Measurements from ENCODE around the gene OARD1.
A peak's percentile ranks its signal among the peaks of the same experiment; 100 is the strongest.

Gene OARD1

DNA sequence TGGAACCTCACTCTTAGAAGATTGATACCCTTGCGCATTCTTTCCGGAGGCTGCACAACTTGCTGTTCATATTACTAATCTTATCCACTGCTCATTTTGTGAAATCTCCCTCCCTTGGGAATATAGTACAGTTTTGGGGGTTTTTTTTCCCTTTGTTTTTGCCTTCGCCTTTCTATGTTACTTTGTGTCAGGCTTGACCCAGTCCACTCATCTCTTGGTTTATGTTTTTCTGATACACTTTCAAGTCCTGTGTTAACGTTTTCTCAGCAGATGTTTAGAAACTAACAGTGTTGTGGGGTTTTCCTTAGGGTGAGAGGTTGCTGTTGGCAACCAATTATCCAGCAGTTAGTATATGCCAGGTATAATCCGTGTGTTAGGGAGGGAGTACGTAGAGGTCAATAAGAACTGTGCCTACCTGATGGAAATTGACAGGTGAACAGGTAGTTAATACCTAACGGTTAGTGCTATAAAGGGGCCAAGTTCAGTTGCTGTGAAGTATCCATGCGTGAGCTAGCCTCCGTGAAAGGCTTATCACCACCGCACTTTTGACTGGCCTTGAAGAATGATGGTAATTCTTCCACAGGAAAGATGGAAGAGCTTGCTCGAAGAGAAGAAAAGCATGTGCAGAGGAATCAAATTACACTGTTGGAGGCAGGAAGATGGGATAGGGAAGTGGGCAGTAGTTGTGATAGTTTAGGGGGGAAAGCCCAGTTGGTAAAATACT, 2.0 kb upstream of the OARD1 start:
- Histone ChIP-seq H3K9me3 (ENCODE audit: low read length) (no peaks in the 10 kb centered on the region), H3K27me3 (ENCODE audit: control insufficient read depth in 1 of 2, insufficient read depth in 2 of 2, low read length in 2 of 2) (no peaks in the 10 kb centered on the region), H3K4me1 (ENCODE audit: insufficient read depth, low read length) (peaks cover 31% of the 10 kb centered on the region), H3K4me3 (ENCODE audit: low read depth in 1 of 2, low read length in 2 of 2) (peak overlapping the region; percentile 77 to 88), H3K9ac (ENCODE audit: low read length) (peak overlapping the region; percentile 79), H3K27ac (ENCODE audit: low read depth, low read length) (peak overlapping the region; percentile 100), H3K36me3 (ENCODE audit: insufficient read depth, low read length) (peaks cover 7% of the 10 kb centered on the region)

DNA sequence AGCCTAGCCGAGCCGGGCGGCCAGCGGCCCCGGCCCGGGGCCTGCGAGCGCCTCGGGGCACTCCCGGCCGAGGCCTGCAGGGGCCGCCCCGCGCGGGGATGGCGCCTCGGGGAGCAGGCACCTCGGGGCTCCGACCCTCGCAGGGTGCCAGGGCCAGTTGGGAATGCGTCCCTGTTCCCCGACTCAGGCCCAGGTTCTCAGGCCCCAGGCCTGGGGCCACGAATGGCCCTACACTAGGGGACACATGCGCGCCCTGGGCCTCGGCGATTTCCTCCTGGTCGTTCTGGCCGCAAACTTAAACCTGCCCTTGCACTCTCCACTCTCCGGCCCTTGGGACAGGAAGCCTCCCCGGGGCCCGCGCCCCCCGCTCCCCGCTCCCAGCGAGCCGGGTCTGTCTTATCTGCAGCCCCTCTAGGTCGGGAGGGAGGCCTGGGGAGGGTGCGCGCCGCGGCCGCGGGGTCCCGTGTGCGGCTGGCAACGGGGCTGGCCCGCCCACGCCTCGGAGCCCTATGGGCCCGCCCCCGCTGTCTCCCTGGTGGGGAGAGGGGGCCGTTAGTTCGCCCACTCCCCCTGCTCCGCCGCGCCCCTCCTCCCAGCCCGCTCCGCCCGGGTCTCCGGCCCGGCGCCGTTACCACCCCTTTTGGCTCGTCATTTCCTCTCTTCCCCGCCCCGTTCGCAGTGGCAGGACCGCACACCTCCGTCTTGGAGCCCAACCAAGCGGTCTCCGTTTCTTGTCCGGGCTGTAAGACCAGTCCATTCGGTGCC, 1.2 kb upstream of the OARD1 start:
- Histone ChIP-seq H3K4me3 (ENCODE audit: low read depth in 1 of 2, low read length in 2 of 2) (peak overlapping the region; percentile 77 to 88), H3K27me3 (ENCODE audit: control insufficient read depth in 1 of 2, insufficient read depth in 2 of 2, low read length in 2 of 2) (no peaks in the 10 kb centered on the region), H3K36me3 (ENCODE audit: insufficient read depth, low read length) (peaks cover 4% of the 10 kb centered on the region), H3K4me1 (ENCODE audit: insufficient read depth, low read length) (peaks cover 31% of the 10 kb centered on the region), H3K9me3 (ENCODE audit: low read length) (no peaks in the 10 kb centered on the region), H3K27ac (ENCODE audit: low read depth, low read length) (peak overlapping the region; percentile 100), H3K9ac (ENCODE audit: low read length) (peak overlapping the region; percentile 79)

GRCh38 chr6:41072836-41073202, 663 bp upstream of the OARD1 start, which contains the start of gene NFYA:
TSS of gene NFYA (plus strand) at chr6:41072974. CDS start at chr6:41079090, 6,116 bp downstream.
- peaks cover 9% of the 10 kb centered on the region for H3K36me3 ChIP-seq (ENCODE audit: insufficient read depth, low read length)
- no peaks in the 10 kb centered on the region for H3K27me3 ChIP-seq (ENCODE audit: control insufficient read depth in 1 of 2, insufficient read depth in 2 of 2, low read length in 2 of 2)
- peak within 1 kb of the TSS; percentile 100 for H3K27ac ChIP-seq (ENCODE audit: low read depth, low read length)
- H3K4me1 ChIP-seq (ENCODE audit: insufficient read depth, low read length) = peaks cover 31% of the 10 kb centered on the region
- H3K9ac ChIP-seq (ENCODE audit: low read length) = peak within 1 kb of the TSS; percentile 90
- H3K4me3 ChIP-seq (ENCODE audit: low read depth in 1 of 2, low read length in 2 of 2) = peak within 1 kb of the TSS; percentile 77 to 88
- H3K9me3 ChIP-seq (ENCODE audit: low read length) = no peaks in the 10 kb centered on the region

DNA sequence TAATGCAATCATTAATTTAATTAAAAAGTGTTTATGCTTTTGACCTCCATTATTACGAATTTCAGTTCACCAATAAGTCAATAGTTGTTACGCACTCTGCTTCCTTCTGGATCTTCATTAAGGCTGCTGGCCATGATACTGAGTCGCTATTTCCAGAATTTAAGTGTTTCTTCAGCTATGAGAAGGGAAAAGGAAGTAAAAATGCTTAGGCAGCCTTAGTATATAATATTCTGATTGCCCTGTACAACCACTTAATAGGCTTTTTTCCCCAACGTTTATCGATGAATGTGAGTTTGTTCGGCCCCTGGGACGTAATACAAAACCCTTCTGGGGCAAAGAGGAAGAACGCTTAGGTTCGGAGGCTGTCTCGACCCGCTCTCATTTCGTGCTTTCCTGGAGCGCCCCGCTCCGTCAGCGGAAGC, 644 bp downstream of the OARD1 start:
- Histone ChIP-seq H3K4me3 (ENCODE audit: low read depth in 1 of 2, low read length in 2 of 2) (peak overlapping the region; percentile 43 to 73), H3K9ac (ENCODE audit: low read length) (peak overlapping the region; percentile 90), H3K4me1 (ENCODE audit: insufficient read depth, low read length) (peaks cover 33% of the 10 kb centered on the region), H3K9me3 (ENCODE audit: low read length) (no peaks in the 10 kb centered on the region), H3K36me3 (ENCODE audit: insufficient read depth, low read length) (peaks cover 18% of the 10 kb centered on the region), H3K27ac (ENCODE audit: low read depth, low read length) (peak overlapping the region; percentile 91), H3K27me3 (ENCODE audit: control insufficient read depth in 1 of 2, insufficient read depth in 2 of 2, low read length in 2 of 2) (no peaks in the 10 kb centered on the region)

GRCh38 chr6:41066867-41067304, 5.3 kb downstream of the OARD1 start:
- H3K36me3 ChIP-seq (ENCODE audit: insufficient read depth, low read length) = peaks cover 18% of the 10 kb centered on the region

DNA sequence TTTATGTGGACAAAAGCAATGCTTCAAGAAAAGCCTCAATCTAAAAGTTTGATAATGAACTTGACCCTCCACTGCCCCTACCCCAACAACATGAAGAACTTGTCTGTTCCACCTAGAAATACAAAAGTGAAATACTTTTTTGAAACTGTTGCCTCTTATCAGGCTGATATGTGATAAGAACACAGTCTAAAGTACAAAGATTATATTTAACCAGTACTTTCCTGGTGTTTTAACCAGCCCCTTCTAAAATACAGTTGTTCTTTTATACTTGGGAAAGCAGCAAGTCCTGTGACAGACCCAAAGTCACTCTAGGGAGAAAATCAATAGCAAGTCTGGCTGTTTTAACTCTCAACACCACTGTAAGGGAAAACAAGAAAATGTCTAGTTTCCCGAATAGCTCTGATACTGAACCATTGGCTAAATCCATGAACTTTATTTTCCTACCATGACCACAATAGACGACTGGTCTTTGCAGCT, 6.6 kb downstream of the OARD1 start:
- Histone ChIP-seq H3K4me3 (ENCODE audit: low read depth in 1 of 2, low read length in 2 of 2) (no peak overlapping the region), H3K9ac (ENCODE audit: low read length) (no peak overlapping the region), H3K4me1 (ENCODE audit: insufficient read depth, low read length) (peaks cover 9% of the 10 kb centered on the region), H3K36me3 (ENCODE audit: insufficient read depth, low read length) (peaks cover 18% of the 10 kb centered on the region), H3K27me3 (ENCODE audit: control insufficient read depth in 1 of 2, insufficient read depth in 2 of 2, low read length in 2 of 2) (no peaks in the 10 kb centered on the region), H3K9me3 (ENCODE audit: low read length) (no peaks in the 10 kb centered on the region), H3K27ac (ENCODE audit: low read depth, low read length) (no peak overlapping the region)

More at GRCh38 chr6:41066867-41067304, 5.3 kb downstream of the OARD1 start:
- H3K4me3 ChIP-seq (ENCODE audit: low read depth in 1 of 2, low read length in 2 of 2) = no peak overlapping the region
- no peaks in the 10 kb centered on the region for H3K27me3 ChIP-seq (ENCODE audit: control insufficient read depth in 1 of 2, insufficient read depth in 2 of 2, low read length in 2 of 2)
- H3K9ac ChIP-seq (ENCODE audit: low read length) = no peak overlapping the region
- H3K9me3 ChIP-seq (ENCODE audit: low read length) = no peaks in the 10 kb centered on the region
- H3K27ac ChIP-seq (ENCODE audit: low read depth, low read length) = no peak overlapping the region
- peaks cover 15% of the 10 kb centered on the region for H3K4me1 ChIP-seq (ENCODE audit: insufficient read depth, low read length)

DNA sequence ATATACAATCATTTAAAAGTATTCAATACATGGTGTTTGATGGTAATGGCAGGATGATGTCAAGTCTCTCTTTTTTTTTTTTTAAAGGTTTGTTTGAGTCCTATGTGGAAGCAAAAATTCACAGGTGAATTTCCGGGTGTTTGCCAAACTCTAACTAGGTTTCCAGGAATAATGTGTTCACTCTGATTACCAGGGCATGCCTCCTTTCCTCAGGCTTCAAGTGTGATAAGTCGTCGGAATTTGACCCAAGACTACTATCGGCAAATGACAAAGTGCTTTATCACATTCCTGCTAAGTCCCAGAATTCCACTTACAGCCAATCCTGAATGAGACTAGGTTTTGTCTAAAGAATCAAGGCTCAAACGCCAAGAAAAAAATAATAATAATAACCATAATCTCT, 7.3 kb downstream of the OARD1 start:
- Histone ChIP-seq H3K27ac (ENCODE audit: low read depth, low read length) (no peak overlapping the region), H3K9ac (ENCODE audit: low read length) (no peak overlapping the region), H3K36me3 (ENCODE audit: insufficient read depth, low read length) (peaks cover 18% of the 10 kb centered on the region), H3K4me1 (ENCODE audit: insufficient read depth, low read length) (peaks cover 5% of the 10 kb centered on the region), H3K4me3 (ENCODE audit: low read depth in 1 of 2, low read length in 2 of 2) (no peak overlapping the region), H3K27me3 (ENCODE audit: control insufficient read depth in 1 of 2, insufficient read depth in 2 of 2, low read length in 2 of 2) (no peaks in the 10 kb centered on the region), H3K9me3 (ENCODE audit: low read length) (no peaks in the 10 kb centered on the region)

GRCh38 chr6:41063884-41064285, 8.3 kb downstream of the OARD1 start:
- peaks cover 10% of the 10 kb centered on the region for H3K4me1 ChIP-seq (ENCODE audit: insufficient read depth, low read length)
- H3K9ac ChIP-seq (ENCODE audit: low read length) = no peak overlapping the region
- no peaks in the 10 kb centered on the region for H3K9me3 ChIP-seq (ENCODE audit: low read length)
- no peaks in the 10 kb centered on the region for H3K27me3 ChIP-seq (ENCODE audit: control insufficient read depth in 1 of 2, insufficient read depth in 2 of 2, low read length in 2 of 2)
- no peak overlapping the region for H3K27ac ChIP-seq (ENCODE audit: low read depth, low read length)
- H3K4me3 ChIP-seq (ENCODE audit: low read depth in 1 of 2, low read length in 2 of 2) = no peak overlapping the region
- H3K36me3 ChIP-seq (ENCODE audit: insufficient read depth, low read length) = peaks cover 14% of the 10 kb centered on the region

- Histone ChIP-seq H3K9ac (ENCODE audit: low read length) (no peak overlapping the region), H3K27ac (ENCODE audit: low read depth, low read length) (no peak overlapping the region), H3K36me3 (ENCODE audit: insufficient read depth, low read length) (peaks cover 1% of the 10 kb centered on the region), H3K4me1 (ENCODE audit: insufficient read depth, low read length) (peaks cover 21% of the 10 kb centered on the region), H3K9me3 (ENCODE audit: low read length) (no peaks in the 10 kb centered on the region), H3K27me3 (ENCODE audit: control insufficient read depth in 1 of 2, insufficient read depth in 2 of 2, low read length in 2 of 2) (no peaks in the 10 kb centered on the region), H3K4me3 (ENCODE audit: low read depth in 1 of 2, low read length in 2 of 2) (no peak overlapping the region)
Measured at GRCh38 chr6:41062056-41062455, 10.1 kb downstream of the OARD1 start.

GRCh38 chr6:41061196-41061726, 10.9 kb downstream of the OARD1 start:
- H3K4me3 ChIP-seq (ENCODE audit: low read depth in 1 of 2, low read length in 2 of 2) = no peak overlapping the region
- H3K4me1 ChIP-seq (ENCODE audit: insufficient read depth, low read length) = peaks cover 24% of the 10 kb centered on the region
- no peaks in the 10 kb centered on the region for H3K27me3 ChIP-seq (ENCODE audit: control insufficient read depth in 1 of 2, insufficient read depth in 2 of 2, low read length in 2 of 2)
- H3K9me3 ChIP-seq (ENCODE audit: low read length) = no peaks in the 10 kb centered on the region
- H3K9ac ChIP-seq (ENCODE audit: low read length) = no peak overlapping the region
- H3K27ac ChIP-seq (ENCODE audit: low read depth, low read length) = no peak overlapping the region
- H3K36me3 ChIP-seq (ENCODE audit: insufficient read depth, low read length) = no peaks in the 10 kb centered on the region

DNA sequence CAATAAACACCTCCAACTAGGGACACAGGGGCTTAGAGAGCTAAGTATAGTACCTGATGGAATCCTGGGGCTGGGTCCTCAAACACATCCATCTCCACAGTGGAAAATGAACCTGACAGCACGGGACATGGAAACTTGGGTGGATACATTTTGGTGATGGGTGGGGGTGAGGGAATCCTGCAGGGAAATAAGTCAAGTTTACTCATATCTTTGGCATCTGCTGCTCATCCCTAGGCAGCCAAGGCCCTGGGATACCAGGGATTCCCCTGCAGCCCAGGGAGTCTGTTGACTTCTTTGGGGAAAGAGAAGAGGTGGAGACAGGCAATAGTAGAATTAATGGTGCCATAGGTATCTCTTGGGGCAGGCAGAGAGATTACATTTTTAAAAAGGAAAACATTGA, 12.6 kb downstream of the OARD1 start:
- no peaks in the 10 kb centered on the region for H3K27me3 ChIP-seq (ENCODE audit: control insufficient read depth in 1 of 2, insufficient read depth in 2 of 2, low read length in 2 of 2)
- H3K9me3 ChIP-seq (ENCODE audit: low read length) = no peaks in the 10 kb centered on the region
- no peaks in the 10 kb centered on the region for H3K36me3 ChIP-seq (ENCODE audit: insufficient read depth, low read length)
- H3K27ac ChIP-seq (ENCODE audit: low read depth, low read length) = no peak overlapping the region
- no peak overlapping the region for H3K9ac ChIP-seq (ENCODE audit: low read length)
- H3K4me3 ChIP-seq (ENCODE audit: low read depth in 1 of 2, low read length in 2 of 2) = no peak overlapping the region
- peaks cover 40% of the 10 kb centered on the region for H3K4me1 ChIP-seq (ENCODE audit: insufficient read depth, low read length)
